CD4-positive, alpha-beta T cell treated with Interleukin-6 for 4 hours (primary cell): ENCODE results near the gene IFITM10.
"Not testable (repeated sequence)": the region's sequence is repeated elsewhere in the genome, so short reads cannot be mapped to it uniquely, and the experiment has no call there.

Experiments
- DNase-seq: peaks from one replicate; pipeline ENCODE4 v3.0.0-alpha.2; 2020; ENCODE audit warnings: mixed read lengths

The IFITM10 gene

DNA sequence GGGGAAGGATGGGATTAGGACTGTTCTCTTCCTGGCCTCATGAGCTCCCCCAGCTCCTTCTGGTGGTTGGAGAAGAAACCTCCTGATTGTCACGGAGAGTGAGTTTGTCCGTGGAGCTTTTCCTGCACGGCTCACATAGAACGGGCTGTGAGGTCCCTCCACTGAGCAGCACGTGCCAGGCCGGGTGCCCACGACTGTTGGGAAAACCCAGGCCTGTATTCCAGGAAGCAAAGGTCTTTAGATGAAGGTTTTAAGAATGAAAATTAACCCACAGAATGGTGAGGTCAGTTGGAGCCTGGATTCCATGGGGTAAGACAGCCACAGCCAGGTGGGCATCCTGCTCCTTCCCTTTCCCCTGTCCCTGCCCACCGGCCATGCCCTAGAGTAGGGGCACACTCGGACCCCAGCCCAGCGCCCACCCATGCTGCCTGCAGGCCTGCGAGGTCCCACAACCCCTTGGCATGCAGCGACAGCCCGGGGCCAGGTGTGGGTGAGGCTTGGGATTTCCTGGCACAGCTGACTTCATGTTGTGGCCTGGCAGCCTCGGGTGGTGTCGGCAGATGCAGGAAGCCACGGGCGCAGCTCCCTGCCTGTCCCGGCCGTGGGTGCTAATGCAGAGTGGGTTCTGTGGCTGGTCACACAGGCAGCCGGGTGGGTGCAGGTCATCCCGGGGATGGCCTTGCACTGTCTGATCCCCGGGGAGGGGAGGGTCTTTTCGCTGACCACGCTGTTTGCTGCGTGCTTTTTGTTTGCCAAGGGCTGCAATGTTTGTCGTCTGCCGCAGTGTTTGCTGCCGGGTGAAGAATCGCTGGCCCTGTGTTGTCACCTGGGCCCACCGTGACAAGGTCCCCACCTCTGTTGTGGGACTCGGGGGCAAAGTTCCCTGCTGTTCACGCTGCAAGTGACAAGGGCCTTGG lies 60.9 kb downstream of the IFITM10 start:
- DNase-seq, result not testable (repeated sequence)

- not testable (repeated sequence) for DNase-seq
These were observed 62.0 kb downstream of the IFITM10 start for GRCh38 chr11:1688336-1688947.

DNA sequence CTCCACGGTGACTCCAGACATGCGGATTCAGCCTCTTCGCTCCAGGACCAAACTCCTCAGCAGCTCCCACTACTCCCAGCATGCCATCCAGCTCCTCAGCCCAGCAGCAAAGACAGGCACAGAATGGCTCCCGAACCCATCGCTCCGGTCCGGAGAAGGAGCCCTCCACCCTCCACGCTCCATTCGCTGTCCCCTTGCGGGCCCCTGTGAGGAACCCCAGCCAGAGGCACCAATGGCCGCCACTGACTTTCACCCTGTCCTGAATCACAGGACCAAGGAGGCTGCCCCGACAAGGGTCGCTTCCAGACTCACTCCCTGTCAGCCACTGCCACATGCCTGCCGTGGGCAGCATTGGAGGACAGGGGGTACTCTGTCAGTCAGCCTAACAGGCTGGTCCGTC lies 64.2 kb downstream of the IFITM10 start:
- DNase-seq, result not testable (repeated sequence)

GRCh38 chr11:1684886-1685874 lies 65.2 kb downstream of the IFITM10 start:
- not testable (repeated sequence) for DNase-seq

DNA sequence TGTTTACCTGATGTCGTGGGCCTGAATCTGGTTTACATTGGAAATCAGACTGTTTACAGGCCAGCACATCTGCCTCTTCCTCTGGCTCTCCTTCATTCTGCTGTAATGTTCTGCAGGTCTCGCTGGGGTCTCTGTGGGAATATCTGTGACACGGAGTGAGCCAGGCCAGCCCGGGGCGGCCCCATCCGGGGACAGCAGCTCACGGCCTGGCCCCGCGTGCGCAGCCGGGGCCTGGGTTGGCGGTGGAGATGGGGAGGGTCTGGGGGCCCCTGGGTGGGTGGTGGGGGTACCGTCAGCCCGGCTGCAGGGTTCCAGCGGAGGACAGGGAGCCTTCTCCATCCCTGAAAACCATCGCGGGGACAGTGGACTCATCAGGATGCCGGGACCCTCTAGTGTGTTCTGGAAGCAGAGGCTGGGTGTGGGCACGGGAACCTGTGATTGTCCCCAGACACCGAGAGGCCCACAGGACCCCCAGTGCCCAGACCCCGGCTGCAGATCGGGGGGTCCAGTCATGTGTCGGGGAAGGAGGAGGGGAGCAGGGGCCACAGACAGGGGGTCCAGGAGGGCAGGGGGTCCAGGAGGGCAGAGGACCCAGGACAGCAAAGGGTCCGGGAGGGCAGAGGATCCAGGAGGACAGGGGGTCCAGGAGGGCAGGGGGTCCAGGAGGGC lies 66.4 kb downstream of the IFITM10 start:
- DNase-seq, result not testable (repeated sequence)

GRCh38 chr11:1683216-1683615 lies 67.2 kb downstream of the IFITM10 start:
- DNase-seq, result not testable (repeated sequence)
